ENCODE measurements around the gene CTNNB1. TPM values are rescaled to one million over a fixed set of nuclear protein-coding genes. Genes with fewer than 3 reads are reported as not detected.

Gene CTNNB1
- total and polyA plus RNA-seq, 2 of the 4 experiments (the other 2 are of a cell fraction), result 364 to 1,677 TPM

GRCh38 chr3:41195946-41196345, 3.4 kb upstream of the CTNNB1 start:
- Histone ChIP-seq H3K9me1 (ENCODE audit: insufficient read depth, low read length) (no peaks in the 10 kb centered on the region), H2BK120ac (ENCODE audit: low read depth, low read length) (no peak overlapping the region), H3K4me1 (ENCODE audit: control insufficient read depth, insufficient read depth, low read length) (no peaks in the 10 kb centered on the region), H3K27ac (ENCODE audit: insufficient read depth, low read length) (no peak overlapping the region), H3K23ac (ENCODE audit: low read depth, low read length) (no peak overlapping the region), H4K5ac (ENCODE audit: low read depth, low read length) (no peak overlapping the region), H2AK9ac (replicated peaks; ENCODE audit: low read depth, low read length, poor library complexity) (no peak overlapping the region), H2BK20ac (ENCODE audit: low read depth, low read length) (no peak overlapping the region), H3K4ac (ENCODE audit: low read depth, low read length) (no peak overlapping the region), H3K9me3 (ENCODE audit: control insufficient read depth, insufficient read depth, low read length) (no peaks in the 10 kb centered on the region), H2BK5ac (ENCODE audit: low read depth, low read length, poor library complexity, severe bottlenecking) (no peak overlapping the region), H3K9ac (ENCODE audit: low read depth, low read length) (no peak overlapping the region), H4K91ac (ENCODE audit: insufficient read depth, low read depth, low read length) (no peak overlapping the region), H4K8ac (ENCODE audit: low read depth in 2 of 2, low read length in 2 of 2) (no peak overlapping the region), H3K56ac (ENCODE audit: extremely low read depth, insufficient read depth, low read length) (no peak overlapping the region), H3K14ac (replicated peaks; ENCODE audit: low read depth, low read length) (no peak overlapping the region), H3K4me2 (ENCODE audit: low read depth, low read length) (no peak overlapping the region), H3K18ac (ENCODE audit: low read depth, low read length) (no peak overlapping the region), H3K27me3 (ENCODE audit: control insufficient read depth, insufficient read depth, low read length) (no peaks in the 10 kb centered on the region; the same call in none of the 2 replicates), H2AFZ (replicated peaks; ENCODE audit: low read length, poor library complexity) (no peak overlapping the region), H3K36me3 (ENCODE audit: control insufficient read depth, insufficient read depth, low read length) (no peaks in the 10 kb centered on the region), H4K20me1 (ENCODE audit: insufficient read depth, low read length) (peaks cover 11% of the 10 kb centered on the region), H2AK5ac (ENCODE audit: low read depth, low read length) (no peak overlapping the region), H2BK15ac (ENCODE audit: low read depth, low read length) (no peak overlapping the region), H3K79me1 (ENCODE audit: low read depth in 1 of 2, low read length in 2 of 2) (no peaks in the 10 kb centered on the region; a peak in 1 of 4 replicates), H3K4me3 (ENCODE audit: insufficient read depth, low read depth, low read length) (no peak overlapping the region)
- in situ Hi-C loops (cut with MboI; ENCODE audit: low sequenced_read_pairs) (loop anchor here (25.0 kb wide), 1 partner anchor 859 kb away; no protein-coding TSS in a partner anchor), intact Hi-C loops (cut with micrococcal nuclease) (no loop called here), dilution Hi-C loops (cut with HindIII; ENCODE audit: low sequenced_read_pairs, unreplicated experiment) (no loop called here)
- TF ChIP-seq USF2 (IDR thresholded peaks at IDR 0.05; ENCODE audit: low read depth, low read length), result no peak
- no peak for TF ChIP-seq CTCF (conservative IDR thresholded peaks at IDR 0.05; ENCODE audit: low read depth, low read length)
- TF ChIP-seq SMC3 (IDR thresholded peaks at IDR 0.05; ENCODE audit: low read depth, low read length), result no peak
- TF ChIP-seq MAFK (IDR thresholded peaks at IDR 0.05; ENCODE audit: low read depth, low read length), result no peak
- TF ChIP-seq RAD21 (IDR thresholded peaks at IDR 0.05; ENCODE audit: low read length), result no peak
- no peak for TF ChIP-seq FOS (IDR thresholded peaks at IDR 0.05; ENCODE audit: low read depth, low read length)
- TF ChIP-seq BHLHE40 (IDR thresholded peaks at IDR 0.05; ENCODE audit: low read depth, low read length), result no peak
- TF ChIP-seq POLR2A (IDR thresholded peaks at IDR 0.05; ENCODE audit: low read depth, low read length), result no peak
- no peak for TF ChIP-seq MAZ (IDR thresholded peaks at IDR 0.05; ENCODE audit: borderline replicate concordance, low read depth, low read length)
- no peak for TF ChIP-seq NFE2L2 (IDR thresholded peaks at IDR 0.05; ENCODE audit: low read depth, low read length)
- no peak for TF ChIP-seq MXI1 (IDR thresholded peaks at IDR 0.05; ENCODE audit: borderline replicate concordance, low read depth, low read length)
- TF ChIP-seq RFX5 (IDR thresholded peaks at IDR 0.05; ENCODE audit: low read depth, low read length), result no peak
- TF ChIP-seq CEBPB (IDR thresholded peaks at IDR 0.05; ENCODE audit: low read depth, low read length), result no peak
- no peak for TF ChIP-seq RCOR1 (IDR thresholded peaks at IDR 0.05; ENCODE audit: insufficient replicate concordance, low read length)
- no peak for TF ChIP-seq CHD1 (IDR thresholded peaks at IDR 0.05; ENCODE audit: low read depth, low read length)
- TF ChIP-seq ELK1 (IDR thresholded peaks at IDR 0.05; ENCODE audit: borderline replicate concordance, low read depth, low read length), result no peak
- CTCF ChIA-PET, result no interaction called here
- DNase-seq (no peak), ATAC-seq (ENCODE audit: low read depth) (no peak)
- 100% methylated on average over 2 of the region's 7 CpGs; no CpG with 5 or more reads in 1 of the 2 experiments for WGBS, 2 experiments (ENCODE audit: extremely low coverage in 2 of 2, insufficient read length in 1 of 2)
- BruUV-seq (replicated peaks), result no TSS peak
- POLR2A ChIA-PET (ENCODE audit: unreplicated experiment), result interaction anchor here (0.6 kb wide), 1 partner anchor 18 kb away, joined by 3 read pairs; no protein-coding TSS in a partner anchor
